ENCODE results near the gene LATS2. TPM values are rescaled to one million over a fixed set of nuclear protein-coding genes. Genes with fewer than 3 reads are reported as not detected.

LATS2 gene
- total and polyA plus RNA-seq, 3 experiments from 2014 or later = 0.66 to 1.9 (median 1.4) TPM

DNA sequence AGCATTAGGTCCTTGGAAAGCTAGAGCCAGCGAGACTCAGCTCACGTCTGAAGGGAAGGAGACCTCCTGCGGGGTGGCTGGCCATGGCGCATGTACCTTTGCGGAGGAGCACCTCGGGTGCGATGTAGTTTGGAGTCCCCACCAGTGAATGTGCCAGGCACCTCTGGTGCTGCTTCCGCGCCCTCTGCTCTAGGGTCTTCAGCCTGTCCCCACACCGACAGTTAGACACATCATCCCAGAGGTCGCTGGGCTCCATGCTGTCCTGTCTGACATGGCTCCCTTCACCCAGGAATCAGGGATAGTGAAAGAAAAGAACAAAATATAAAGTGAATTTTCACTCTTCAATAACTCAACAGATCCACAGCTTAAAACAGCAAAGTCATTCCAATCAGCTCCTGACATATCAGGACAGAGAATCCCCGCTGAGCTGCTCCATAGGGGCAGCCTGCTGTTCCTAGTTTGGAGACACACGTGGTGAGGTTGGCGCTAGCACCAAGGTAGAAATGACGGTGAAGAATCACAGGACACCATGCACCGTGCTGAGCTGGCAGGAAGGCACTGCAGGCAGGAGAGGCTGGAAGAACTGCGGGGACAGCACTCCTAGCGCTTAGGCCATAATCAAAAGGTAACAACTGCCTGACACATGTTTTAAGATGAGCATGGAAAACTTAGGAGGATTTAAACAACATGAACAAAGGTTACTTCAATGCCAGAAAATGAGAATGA, 79.9 kb downstream of the LATS2 start:
- Mint-ChIP-seq H3K4me3 (peak overlapping the region in 1 of 7 donors; percentile 36), H3K4me1 (peaks cover 0 to 6% (median 6%) of the 10 kb centered on the region in 3 donors), H3K36me3 (peaks cover 0 to 2% (median 0%) of the 10 kb centered on the region in 3 donors), H3K27ac (no peak overlapping the region), H3K27me3 (peaks cover 2 to 11% of the 10 kb centered on the region in 2 donors), H3K9me3 (no peaks in the 10 kb centered on the region)
- Histone ChIP-seq H3K36me3 (ENCODE audit: insufficient read depth, low read length) (no peaks in the 10 kb centered on the region), H3K4me1 (ENCODE audit: insufficient read depth, low read length) (no peaks in the 10 kb centered on the region), H3K27me3 (ENCODE audit: insufficient read depth, low read length, poor library complexity, severe bottlenecking) (no peaks in the 10 kb centered on the region), H3K9me3 (ENCODE audit: low read length) (no peaks in the 10 kb centered on the region), H3K4me3 (ENCODE audit: low read length) (no peak overlapping the region), H3K27ac (ENCODE audit: low read depth, low read length) (no peak overlapping the region)
- ChIA-PET POLR2A (no interaction called here), CTCF (no interaction called here)
- DNase-seq = no peak

DNA sequence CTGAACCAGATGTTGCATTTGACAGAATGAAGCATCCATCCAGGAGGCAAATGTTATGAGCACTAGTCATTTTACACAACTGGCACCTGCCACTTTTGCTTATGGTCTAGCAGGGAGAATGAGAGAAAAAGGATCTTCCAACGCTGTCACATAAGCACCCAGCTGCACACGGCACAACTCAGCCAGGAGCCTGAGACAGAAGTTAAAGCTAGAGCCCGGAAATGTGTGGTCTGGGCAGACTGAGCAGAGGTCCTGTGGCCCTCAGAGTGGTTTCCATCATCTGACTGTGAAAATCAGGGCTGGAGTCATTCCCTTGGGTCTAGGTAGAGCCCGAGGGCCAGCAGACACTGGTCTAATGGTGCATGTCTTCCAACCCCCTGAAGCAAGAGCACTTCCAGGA, 80.5 kb downstream of the LATS2 start:
- no peak overlapping the region for H3K4me3 Mint-ChIP-seq
- Histone ChIP-seq H3K4me1 (ENCODE audit: insufficient read depth, low read length) (no peaks in the 10 kb centered on the region), H3K27me3 (ENCODE audit: insufficient read depth, low read length, poor library complexity, severe bottlenecking) (no peaks in the 10 kb centered on the region), H3K36me3 (ENCODE audit: insufficient read depth, low read length) (no peaks in the 10 kb centered on the region), H3K27ac (ENCODE audit: low read depth, low read length) (no peak overlapping the region), H3K9me3 (ENCODE audit: low read length) (no peaks in the 10 kb centered on the region), H3K4me3 (ENCODE audit: low read length) (no peak overlapping the region)
- H3K36me3 Mint-ChIP-seq = peaks cover 0 to 2% (median 0%) of the 10 kb centered on the region in 3 donors
- peaks cover 2 to 11% of the 10 kb centered on the region in 2 donors for H3K27me3 Mint-ChIP-seq
- peaks cover 0 to 2% (median under 1%) of the 10 kb centered on the region in 3 donors for H3K4me1 Mint-ChIP-seq
- no peak for DNase-seq
- ChIA-PET CTCF (no interaction called here), POLR2A (no interaction called here)
- H3K9me3 Mint-ChIP-seq = no peaks in the 10 kb centered on the region
- no peak overlapping the region for H3K27ac Mint-ChIP-seq

DNA sequence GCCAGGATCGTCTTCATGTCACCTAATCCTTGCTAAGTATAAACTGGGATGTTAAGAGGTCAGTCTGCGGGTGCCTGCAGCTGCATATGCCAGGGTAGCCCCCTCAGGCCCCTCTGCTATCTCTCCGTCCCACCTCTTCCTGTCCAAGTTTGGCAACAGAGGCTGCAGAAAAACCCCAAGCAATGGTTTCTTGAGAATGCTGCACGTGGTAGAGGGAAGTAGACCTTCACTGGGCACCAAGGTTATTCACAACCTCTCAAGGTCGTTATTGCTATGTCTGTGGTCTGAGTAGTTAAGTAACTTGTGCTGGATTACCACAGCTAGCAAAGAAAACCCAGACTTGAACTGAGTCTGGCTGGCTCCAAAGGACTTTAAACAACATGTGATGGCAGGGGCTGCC, 81.0 kb downstream of the LATS2 start:
- Mint-ChIP-seq H3K4me3 (no peak overlapping the region), H3K27ac (peak overlapping the region in 1 of 8 donors; percentile 36), H3K4me1 (no peaks in the 10 kb centered on the region), H3K27me3 (peaks cover 2 to 11% of the 10 kb centered on the region in 2 donors), H3K9me3 (no peaks in the 10 kb centered on the region), H3K36me3 (peaks cover 0 to 2% (median 0%) of the 10 kb centered on the region in 3 donors)
- no peaks in the 10 kb centered on the region for H3K36me3 ChIP-seq (ENCODE audit: insufficient read depth, low read length)
- H3K27ac ChIP-seq (ENCODE audit: low read depth, low read length) = no peak overlapping the region
- DNase-seq = no peak
- H3K27me3 ChIP-seq (ENCODE audit: insufficient read depth, low read length, poor library complexity, severe bottlenecking) = no peaks in the 10 kb centered on the region
- ChIA-PET POLR2A (interaction anchor here (0.5 kb wide), 1 partner anchor 310 kb away, joined by 4 read pairs; no protein-coding TSS in a partner anchor), CTCF (no interaction called here)
- no peaks in the 10 kb centered on the region for H3K4me1 ChIP-seq (ENCODE audit: insufficient read depth, low read length)
- no peaks in the 10 kb centered on the region for H3K9me3 ChIP-seq (ENCODE audit: low read length)
- no peak overlapping the region for H3K4me3 ChIP-seq (ENCODE audit: low read length)

DNA sequence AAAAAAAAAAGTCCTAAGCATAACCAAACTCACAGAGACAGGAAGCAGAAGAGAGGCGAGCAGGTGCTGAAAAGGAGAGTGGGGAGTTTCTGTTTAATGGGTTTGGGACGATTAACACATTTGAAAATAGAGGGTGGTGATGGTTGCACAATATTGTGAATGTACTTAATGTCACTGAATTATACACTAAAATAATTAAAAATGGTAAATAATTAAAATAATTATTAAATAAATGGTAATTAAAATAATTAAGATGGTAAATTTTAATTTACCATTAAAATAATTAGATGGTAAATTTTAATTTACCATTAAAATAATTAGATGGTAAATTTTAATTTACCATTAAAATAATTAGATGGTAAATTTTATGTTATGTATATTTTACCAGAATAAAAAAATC, 84.0 kb downstream of the LATS2 start:
- no peak overlapping the region for H3K27ac ChIP-seq (ENCODE audit: low read depth, low read length)
- no peaks in the 10 kb centered on the region for H3K9me3 ChIP-seq (ENCODE audit: low read length)
- Mint-ChIP-seq H3K9me3 (no peaks in the 10 kb centered on the region), H3K4me3 (no peak overlapping the region), H3K36me3 (peaks cover 0 to 2% (median 0%) of the 10 kb centered on the region in 3 donors), H3K4me1 (no peaks in the 10 kb centered on the region), H3K27me3 (peaks cover 4 to 32% of the 10 kb centered on the region in 2 donors), H3K27ac (no peak overlapping the region)
- no peaks in the 10 kb centered on the region for H3K27me3 ChIP-seq (ENCODE audit: insufficient read depth, low read length, poor library complexity, severe bottlenecking)
- ChIA-PET CTCF (no interaction called here), POLR2A (no interaction called here)
- no peaks in the 10 kb centered on the region for H3K36me3 ChIP-seq (ENCODE audit: insufficient read depth, low read length)
- H3K4me1 ChIP-seq (ENCODE audit: insufficient read depth, low read length) = no peaks in the 10 kb centered on the region
- DNase-seq = no peak
- no peak overlapping the region for H3K4me3 ChIP-seq (ENCODE audit: low read length)

DNA sequence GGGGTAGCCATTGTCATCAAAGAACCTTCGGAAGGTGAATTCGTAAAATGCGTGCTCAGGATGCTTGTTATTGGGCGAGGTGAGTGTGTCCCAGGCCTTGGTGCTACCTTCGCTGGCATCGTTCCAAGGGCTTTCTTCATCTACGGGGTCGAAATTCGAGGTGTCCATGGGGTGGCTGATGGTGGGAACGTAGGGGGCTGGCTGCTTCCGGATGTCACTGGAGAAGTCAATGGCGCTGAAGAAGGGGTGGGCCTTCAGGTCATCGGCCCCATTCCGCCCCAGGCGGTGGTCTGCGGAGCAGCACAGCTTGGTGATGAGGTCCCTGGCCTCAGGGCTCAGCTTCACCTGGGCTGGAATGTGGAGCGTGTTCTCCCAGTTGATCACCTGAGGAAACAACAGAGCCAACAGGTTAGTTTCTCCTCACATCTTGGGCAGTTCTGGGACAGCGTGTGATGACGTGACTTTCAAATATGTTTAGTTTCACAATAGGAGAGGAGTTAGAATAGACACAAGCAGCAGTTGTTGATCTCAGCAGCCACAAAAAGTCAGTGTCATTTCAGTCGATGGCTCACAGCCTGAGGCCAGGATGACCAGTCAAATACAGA, 86.3 kb downstream of the LATS2 start:
- Mint-ChIP-seq H3K27me3 (peaks cover 4 to 21% of the 10 kb centered on the region in 2 donors), H3K36me3 (peaks cover 0 to 2% (median 0%) of the 10 kb centered on the region in 3 donors), H3K4me1 (no peaks in the 10 kb centered on the region), H3K4me3 (no peak overlapping the region), H3K9me3 (no peaks in the 10 kb centered on the region), H3K27ac (no peak overlapping the region)
- DNase-seq = no peak
- Histone ChIP-seq H3K27me3 (ENCODE audit: insufficient read depth, low read length, poor library complexity, severe bottlenecking) (no peaks in the 10 kb centered on the region), H3K27ac (ENCODE audit: low read depth, low read length) (no peak overlapping the region), H3K36me3 (ENCODE audit: insufficient read depth, low read length) (no peaks in the 10 kb centered on the region), H3K4me3 (ENCODE audit: low read length) (no peak overlapping the region), H3K4me1 (ENCODE audit: insufficient read depth, low read length) (no peaks in the 10 kb centered on the region), H3K9me3 (ENCODE audit: low read length) (no peaks in the 10 kb centered on the region)
- CTCF ChIA-PET = no interaction called here
- POLR2A ChIA-PET = no interaction called here

DNA sequence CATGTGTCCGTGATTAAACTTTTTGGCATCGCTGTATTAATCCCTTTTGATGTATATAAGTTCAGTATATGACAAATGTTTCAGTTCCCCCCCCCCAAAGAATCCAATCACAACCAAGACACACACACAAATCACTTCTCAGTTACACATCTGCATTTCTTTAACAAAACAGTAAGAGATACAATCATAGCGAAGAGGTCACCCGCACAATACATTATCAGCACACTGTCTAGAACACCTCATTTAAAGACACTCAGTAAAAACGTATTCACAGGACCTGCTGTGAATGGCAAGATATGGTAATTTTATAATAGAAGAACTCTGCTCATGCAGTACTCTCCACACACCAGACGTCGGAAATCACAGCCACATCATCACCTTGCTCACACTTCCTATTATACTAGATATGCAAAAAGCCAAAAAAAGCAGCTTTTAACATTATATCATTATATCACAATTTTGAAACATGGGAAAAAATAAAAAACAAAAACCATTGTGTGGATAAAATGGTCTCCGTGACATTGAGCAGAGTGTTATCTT, 87.4 kb downstream of the LATS2 start:
- H3K27me3 Mint-ChIP-seq = peaks cover 4 to 21% of the 10 kb centered on the region in 2 donors
- no peaks in the 10 kb centered on the region for H3K27me3 ChIP-seq (ENCODE audit: insufficient read depth, low read length, poor library complexity, severe bottlenecking)
- H3K4me3 ChIP-seq (ENCODE audit: low read length) = no peak overlapping the region
- no peak overlapping the region for H3K27ac ChIP-seq (ENCODE audit: low read depth, low read length)
- peaks cover 0 to 3% (median 0%) of the 10 kb centered on the region in 3 donors for H3K4me1 Mint-ChIP-seq
- H3K9me3 Mint-ChIP-seq = no peaks in the 10 kb centered on the region
- no peak overlapping the region for H3K27ac Mint-ChIP-seq
- H3K36me3 ChIP-seq (ENCODE audit: insufficient read depth, low read length) = no peaks in the 10 kb centered on the region
- H3K4me3 Mint-ChIP-seq = no peak overlapping the region
- ChIA-PET POLR2A (no interaction called here), CTCF (no interaction called here)
- DNase-seq = no peak
- no peaks in the 10 kb centered on the region for H3K9me3 ChIP-seq (ENCODE audit: low read length)
- H3K36me3 Mint-ChIP-seq = peaks cover 0 to 2% (median 0%) of the 10 kb centered on the region in 3 donors
- no peaks in the 10 kb centered on the region for H3K4me1 ChIP-seq (ENCODE audit: insufficient read depth, low read length)

DNA sequence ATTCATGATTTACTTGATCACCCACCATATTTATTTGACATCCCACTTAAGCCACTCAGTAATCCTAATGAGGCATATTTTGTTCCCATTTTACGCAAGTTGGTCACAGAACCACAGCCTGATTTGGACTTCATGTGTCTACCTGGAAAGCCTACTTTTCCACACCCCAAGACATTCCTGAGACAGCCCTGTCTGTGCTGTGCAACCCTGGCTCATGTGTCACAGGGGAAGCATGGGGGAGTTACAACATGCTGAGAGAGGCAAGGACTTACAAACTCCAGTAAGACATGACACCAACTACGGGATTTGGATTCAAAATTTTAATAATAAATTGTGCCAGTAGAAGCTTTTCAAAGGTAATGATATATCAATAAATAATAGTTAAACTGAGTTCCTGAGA, 88.7 kb downstream of the LATS2 start:
- no peaks in the 10 kb centered on the region for H3K27me3 ChIP-seq (ENCODE audit: insufficient read depth, low read length, poor library complexity, severe bottlenecking)
- Mint-ChIP-seq H3K27me3 (peaks cover 4 to 21% of the 10 kb centered on the region in 2 donors), H3K27ac (no peak overlapping the region), H3K36me3 (peaks cover 0 to 2% (median 0%) of the 10 kb centered on the region in 3 donors), H3K4me3 (no peak overlapping the region), H3K4me1 (peaks cover 0 to 11% (median 0%) of the 10 kb centered on the region in 3 donors), H3K9me3 (no peaks in the 10 kb centered on the region)
- no peaks in the 10 kb centered on the region for H3K36me3 ChIP-seq (ENCODE audit: insufficient read depth, low read length)
- no peaks in the 10 kb centered on the region for H3K9me3 ChIP-seq (ENCODE audit: low read length)
- H3K4me1 ChIP-seq (ENCODE audit: insufficient read depth, low read length) = no peaks in the 10 kb centered on the region
- H3K4me3 ChIP-seq (ENCODE audit: low read length) = no peak overlapping the region
- ChIA-PET POLR2A (no interaction called here), CTCF (no interaction called here)
- DNase-seq = no peak
- H3K27ac ChIP-seq (ENCODE audit: low read depth, low read length) = no peak overlapping the region

DNA sequence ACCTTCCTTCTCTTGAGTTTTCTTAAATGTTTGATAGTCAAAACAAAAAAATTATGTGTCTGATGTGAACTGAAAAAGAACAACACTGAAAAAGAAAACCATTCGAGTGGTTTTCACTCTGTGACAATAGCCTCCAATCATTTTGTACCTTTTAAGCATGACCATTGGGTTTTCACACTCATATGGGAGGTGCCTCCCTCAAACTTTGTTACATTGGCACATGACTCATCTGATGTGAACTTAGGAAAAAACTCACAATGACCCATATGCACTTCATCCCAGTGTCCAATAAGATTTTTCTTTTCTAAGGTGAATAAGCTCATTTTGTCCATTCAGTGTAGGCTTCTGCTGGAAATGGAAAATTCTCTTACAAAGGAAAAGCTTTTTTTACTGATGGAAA, 92.2 kb downstream of the LATS2 start:
- H3K27me3 Mint-ChIP-seq = peaks cover 0 to 21% of the 10 kb centered on the region in 2 donors
- no peak overlapping the region for H3K27ac Mint-ChIP-seq
- DNase-seq = no peak

More for the DNA sequence above, 92.2 kb downstream of the LATS2 start:
- no peaks in the 10 kb centered on the region for H3K27me3 ChIP-seq (ENCODE audit: insufficient read depth, low read length, poor library complexity, severe bottlenecking)
- H3K4me1 Mint-ChIP-seq = peaks cover 0 to 11% (median 0%) of the 10 kb centered on the region in 3 donors
- no peaks in the 10 kb centered on the region for H3K36me3 Mint-ChIP-seq
- POLR2A ChIA-PET = no interaction called here
- H3K27ac ChIP-seq (ENCODE audit: low read depth, low read length) = no peak overlapping the region
- no peaks in the 10 kb centered on the region for H3K4me1 ChIP-seq (ENCODE audit: insufficient read depth, low read length)
- H3K9me3 Mint-ChIP-seq = no peaks in the 10 kb centered on the region
- H3K4me3 ChIP-seq (ENCODE audit: low read length) = no peak overlapping the region
- H3K36me3 ChIP-seq (ENCODE audit: insufficient read depth, low read length) = no peaks in the 10 kb centered on the region
- no peaks in the 10 kb centered on the region for H3K9me3 ChIP-seq (ENCODE audit: low read length)
- H3K4me3 Mint-ChIP-seq = no peak overlapping the region
- CTCF ChIA-PET = no interaction called here
